Measurements from ENCODE around the gene AHDC1. TPM values are rescaled to one million over a fixed set of nuclear protein-coding genes. Genes with fewer than 3 reads are reported as not detected.

Gene AHDC1
- total RNA-seq, 1 experiment from 2014 or later = 18.4 TPM

- TF ChIP-seq CTCF (IDR thresholded peaks at IDR 0.05; ENCODE audit: unreplicated experiment) = no peak
- POLR2A ChIA-PET = interaction anchor here (2.0 kb wide), 1 partner anchor 8 kb away, joined by 6 read pairs; no protein-coding TSS in a partner anchor
- no peak overlapping the region for H3K27ac Mint-ChIP-seq (ENCODE audit: low read depth, unreplicated experiment)
- no TSS peak for BruUV-seq (replicated peaks)
- intact Hi-C loops (cut with micrococcal nuclease) = no loop called here
- peaks cover 10% of the 10 kb centered on the region for H3K27me3 Mint-ChIP-seq (ENCODE audit: insufficient read depth, unreplicated experiment)
- CTCF ChIA-PET = interaction anchor here (0.8 to 0.9 kb wide), 2 partner anchors 13 to 338 kb away, joined by 3 to 4 read pairs; no protein-coding TSS in a partner anchor
- H3K9me3 Mint-ChIP-seq (ENCODE audit: unreplicated experiment) = no peaks in the 10 kb centered on the region
- no peaks in the 10 kb centered on the region for H3K36me3 Mint-ChIP-seq (ENCODE audit: insufficient read depth, unreplicated experiment)
- H3K4me1 Mint-ChIP-seq (ENCODE audit: insufficient read depth, unreplicated experiment) = no peaks in the 10 kb centered on the region
- DNase-seq (ENCODE audit: unreplicated experiment) = no peak
- no peak overlapping the region for H3K4me3 Mint-ChIP-seq (ENCODE audit: unreplicated experiment)
These were observed 34.9 kb upstream of the AHDC1 start for GRCh38 chr1:27638805-27639204.

- Mint-ChIP-seq H3K27ac (ENCODE audit: low read depth, unreplicated experiment) (no peak overlapping the region), H3K4me3 (ENCODE audit: unreplicated experiment) (no peak overlapping the region), H3K36me3 (ENCODE audit: insufficient read depth, unreplicated experiment) (no peaks in the 10 kb centered on the region), H3K9me3 (ENCODE audit: unreplicated experiment) (no peaks in the 10 kb centered on the region), H3K4me1 (ENCODE audit: insufficient read depth, unreplicated experiment) (no peaks in the 10 kb centered on the region), H3K27me3 (ENCODE audit: insufficient read depth, unreplicated experiment) (peaks cover 10% of the 10 kb centered on the region)
- TF ChIP-seq CTCF (IDR thresholded peaks at IDR 0.05; ENCODE audit: unreplicated experiment) = no peak
- CTCF ChIA-PET = interaction anchor here (0.6 kb wide), 1 partner anchor 249 kb away, joined by 4 read pairs; no protein-coding TSS in a partner anchor
- DNase-seq (ENCODE audit: unreplicated experiment) = no peak
- POLR2A ChIA-PET = interaction anchor here (2.0 kb wide), 1 partner anchor 8 kb away, joined by 6 read pairs; no protein-coding TSS in a partner anchor
- BruUV-seq (replicated peaks) = no TSS peak
- intact Hi-C loops (cut with micrococcal nuclease) = no loop called here
These were observed 34.2 kb upstream of the AHDC1 start for GRCh38 chr1:27638047-27638734.

GRCh38 chr1:27635396-27636142 is 31.6 kb upstream of the AHDC1 start:
- H3K36me3 Mint-ChIP-seq (ENCODE audit: insufficient read depth, unreplicated experiment) = no peaks in the 10 kb centered on the region
- intact Hi-C loops (cut with micrococcal nuclease) = no loop called here
- no peak for TF ChIP-seq CTCF (IDR thresholded peaks at IDR 0.05; ENCODE audit: unreplicated experiment)
- H3K27me3 Mint-ChIP-seq (ENCODE audit: insufficient read depth, unreplicated experiment) = peaks cover 10% of the 10 kb centered on the region
- no peak for DNase-seq (ENCODE audit: unreplicated experiment)
- H3K4me1 Mint-ChIP-seq (ENCODE audit: insufficient read depth, unreplicated experiment) = no peaks in the 10 kb centered on the region
- no peaks in the 10 kb centered on the region for H3K9me3 Mint-ChIP-seq (ENCODE audit: unreplicated experiment)
- no peak overlapping the region for H3K4me3 Mint-ChIP-seq (ENCODE audit: unreplicated experiment)
- ChIA-PET POLR2A (no interaction called here), CTCF (no interaction called here)
- no peak overlapping the region for H3K27ac Mint-ChIP-seq (ENCODE audit: low read depth, unreplicated experiment)
- no TSS peak for BruUV-seq (replicated peaks)

- H3K36me3 Mint-ChIP-seq (ENCODE audit: insufficient read depth, unreplicated experiment) = no peaks in the 10 kb centered on the region
- H3K27ac Mint-ChIP-seq (ENCODE audit: low read depth, unreplicated experiment) = no peak within 1 kb of the TSS
- H3K4me3 Mint-ChIP-seq (ENCODE audit: unreplicated experiment) = peak within 1 kb of the TSS; percentile 9
- ChIA-PET CTCF (no interaction called here), POLR2A (no interaction called here)
- no peaks in the 10 kb centered on the region for H3K9me3 Mint-ChIP-seq (ENCODE audit: unreplicated experiment)
- DNase-seq (ENCODE audit: unreplicated experiment) = no peak
- no TSS peak for BruUV-seq (replicated peaks)
- no peak for TF ChIP-seq CTCF (IDR thresholded peaks at IDR 0.05; ENCODE audit: unreplicated experiment)
- intact Hi-C loops (cut with micrococcal nuclease) = no loop called here
- H3K4me1 Mint-ChIP-seq (ENCODE audit: insufficient read depth, unreplicated experiment) = no peaks in the 10 kb centered on the region
- peaks cover 10% of the 10 kb centered on the region for H3K27me3 Mint-ChIP-seq (ENCODE audit: insufficient read depth, unreplicated experiment)
These were observed 31.0 kb upstream of the AHDC1 start, which contains the start of gene FGR for GRCh38 chr1:27634985-27635367. FGR (minus strand) TSS chr1:27635185; CDS start chr1:27623916, 11,269 bp downstream.

Measured in MCF 10A (cell line).